ENCODE results near the gene BSG. TPM values are rescaled to one million over a fixed set of nuclear protein-coding genes. Genes with fewer than 3 reads are reported as not detected.
A peak's percentile ranks its signal among the peaks of the same experiment; 100 is the strongest.

The BSG gene
- total RNA-seq, 1 experiment from 2014 or later: 758 TPM

GRCh38 chr19:542173-542866, 30.1 kb upstream of the BSG start (continued):
- TF ChIP-seq FOXJ3 (CRISPR knock-in tag; IDR thresholded peaks at IDR 0.05; ENCODE audit: borderline replicate concordance) (no peak), ZNF281 (CRISPR knock-in tag; IDR thresholded peaks at IDR 0.05) (no peak), ZNF396 (CRISPR knock-in tag; IDR thresholded peaks at IDR 0.05; ENCODE audit: borderline replicate concordance) (no peak), MAX (CRISPR knock-in tag; IDR thresholded peaks at IDR 0.05) (no peak), TCF7 (CRISPR knock-in tag; IDR thresholded peaks at IDR 0.05; ENCODE audit: low read depth) (no peak), GABPB1 (CRISPR knock-in tag; IDR thresholded peaks at IDR 0.05) (no peak), ATF6 (CRISPR knock-in tag; IDR thresholded peaks at IDR 0.05) (no peak), IRF1 (CRISPR knock-in tag; IDR thresholded peaks at IDR 0.05) (no peak), HMGA2 (CRISPR knock-in tag; IDR thresholded peaks at IDR 0.05) (no peak), RELA (CRISPR knock-in tag; IDR thresholded peaks at IDR 0.05; ENCODE audit: borderline replicate concordance) (no peak)

GRCh38 chr19:543910-544608, 28.3 kb upstream of the BSG start, which contains the start of gene GZMM:
TSS of gene GZMM (plus strand) at chr19:544053. CDS start at chr19:544072, 19 bp downstream.
- no peak for TF ChIP-seq ZNF423 (CRISPR knock-in tag; IDR thresholded peaks at IDR 0.05)
- TF ChIP-seq CTCF (IDR thresholded peaks at IDR 0.05): no peak
- no peak for TF ChIP-seq MAX (CRISPR knock-in tag; IDR thresholded peaks at IDR 0.05)
- no peak for TF ChIP-seq E2F1 (CRISPR knock-in tag; IDR thresholded peaks at IDR 0.05)
- no peak for TF ChIP-seq ATF2 (CRISPR knock-in tag; IDR thresholded peaks at IDR 0.05; ENCODE audit: borderline replicate concordance, low read depth)
- no peak for TF ChIP-seq E2F5 (CRISPR knock-in tag; IDR thresholded peaks at IDR 0.05)
- no peak for TF ChIP-seq HMGA2 (CRISPR knock-in tag; IDR thresholded peaks at IDR 0.05)
- TF ChIP-seq ATF3 (CRISPR knock-in tag; conservative IDR thresholded peaks at IDR 0.05): no peak
- TF ChIP-seq GABPB1 (CRISPR knock-in tag; IDR thresholded peaks at IDR 0.05): no peak
- no peak for TF ChIP-seq JAZF1 (CRISPR knock-in tag; IDR thresholded peaks at IDR 0.05)
- no peaks in the 10 kb centered on the region for H3K9me3 Mint-ChIP-seq
- H3K4me1 Mint-ChIP-seq: peaks cover 7% of the 10 kb centered on the region
- POLR2A ChIA-PET: interaction anchor here (0.7 kb wide), 1 partner anchor 453 kb away, joined by 6 read pairs; no protein-coding TSS in a partner anchor
- H3K27me3 Mint-ChIP-seq (ENCODE audit: low read depth): no peaks in the 10 kb centered on the region
- CTCF ChIA-PET: no interaction called here
- no peak for DNase-seq (ENCODE audit: low spot score)
- H3K36me3 Mint-ChIP-seq: peaks cover under 1% of the 10 kb centered on the region; the same call in 1 of the 2 replicates
- ATAC-seq: peak; percentile 37; the same call in 1 of the 2 replicates
- H3K4me3 Mint-ChIP-seq: no peak within 1 kb of the TSS
- H3K27ac Mint-ChIP-seq: peak within 1 kb of the TSS; percentile 57

All from WTC11 (cell line).